IPS DF 6.9 (cell line): ENCODE data around the gene TTLL10.
"Not testable (repeated sequence)": the region's sequence is repeated elsewhere in the genome, so short reads cannot be mapped to it uniquely, and the experiment has no call there.

Experiments used
- DNase-seq: peaks from one replicate; pipeline ENCODE4 v3.0.0-alpha.2; 2013; ENCODE audit warnings: low read depth, low spot score
- H3K27ac ChIP-seq: one replicate; pipeline ENCODE4 v1.5.1; 2013; ENCODE audit warnings: low read length, control low read depth
- H3K27me3 ChIP-seq: 2 replicates; pipeline ENCODE4 v1.6.1; 2013; ENCODE audit warnings: mild to moderate bottlenecking, low read length; ENCODE audit not compliant: control insufficient read depth, insufficient read depth
- H3K36me3 ChIP-seq: 2 replicates; pipeline ENCODE4 v1.6.1; 2013; ENCODE audit warnings: low read length; ENCODE audit not compliant: control insufficient read depth, insufficient read depth
- H3K4me1 ChIP-seq: 2 replicates; pipeline ENCODE4 v1.6.1; 2013; ENCODE audit warnings: low read length; ENCODE audit not compliant: control insufficient read depth, insufficient read depth
- H3K4me3 ChIP-seq: 2 replicates; pipeline ENCODE4 v1.5.1; 2013; ENCODE audit warnings: mild to moderate bottlenecking, low read length
- H3K9me3 ChIP-seq: 2 replicates; pipeline ENCODE4 v1.6.1; 2013; ENCODE audit warnings: low read length, inconsistent platforms; ENCODE audit not compliant: control insufficient read depth, insufficient read depth
- WGBS: extraction: QIAGEN DNeasy Blood & Tissue Kit; methylation state at CpG from one replicate; pipeline ENCODE4 v1.1.7; 2013; ENCODE audit warnings: mixed read lengths, missing lambda C conversion rate; ENCODE audit not compliant: insufficient read length, insufficient coverage; 5-methylcytosine and 5-hydroxymethylcytosine counted together

Gene TTLL10

GRCh38 chr1:1191734-1192133 is 18.1 kb downstream of the TTLL10 start:
- no peaks in the 10 kb centered on the region for H3K9me3 ChIP-seq
- no peaks in the 10 kb centered on the region for H3K4me1 ChIP-seq
- no peaks in the 10 kb centered on the region for H3K36me3 ChIP-seq
- no peak overlapping the region for H3K27ac ChIP-seq
- H3K27me3 ChIP-seq = no peaks in the 10 kb centered on the region
- no peak for DNase-seq
- H3K4me3 ChIP-seq = no peak overlapping the region
- no CpG with 5 or more reads among the region's 11 CpGs for WGBS

GRCh38 chr1:1194723-1195122 is 21.0 kb downstream of the TTLL10 start:
- Histone ChIP-seq H3K27ac (no peak overlapping the region), H3K4me3 (no peak overlapping the region), H3K36me3 (no peaks in the 10 kb centered on the region), H3K27me3 (no peaks in the 10 kb centered on the region), H3K4me1 (no peaks in the 10 kb centered on the region; the same call in 1 of the 2 replicates), H3K9me3 (no peaks in the 10 kb centered on the region)
- DNase-seq = no peak
- WGBS = no CpG with 5 or more reads among the region's 3 CpGs

GRCh38 chr1:1195726-1196125 is 22.0 kb downstream of the TTLL10 start:
- H3K4me1 ChIP-seq, H3K4me3 ChIP-seq, H3K27ac ChIP-seq, DNase-seq, H3K9me3 ChIP-seq, H3K36me3 ChIP-seq, H3K27me3 ChIP-seq: not testable (repeated sequence)
- no CpG with 5 or more reads among the region's 6 CpGs for WGBS

- H3K27ac ChIP-seq = no peak overlapping the region
- no CpG with 5 or more reads among the region's 13 CpGs for WGBS
- no peak overlapping the region for H3K4me3 ChIP-seq
- H3K4me1 ChIP-seq = peaks cover 3% of the 10 kb centered on the region; the same call in 1 of the 2 replicates
- no peaks in the 10 kb centered on the region for H3K27me3 ChIP-seq
- H3K36me3 ChIP-seq = no peaks in the 10 kb centered on the region
- no peaks in the 10 kb centered on the region for H3K9me3 ChIP-seq
- no peak for DNase-seq
These were observed 22.9 kb downstream of the TTLL10 start for GRCh38 chr1:1196431-1197187.

- no peak overlapping the region for H3K27ac ChIP-seq
- no CpG with 5 or more reads among the region's 8 CpGs for WGBS
- DNase-seq = no peak
- no peaks in the 10 kb centered on the region for H3K27me3 ChIP-seq
- no peaks in the 10 kb centered on the region for H3K36me3 ChIP-seq
- peaks cover 3% of the 10 kb centered on the region; the same call in 1 of the 2 replicates for H3K4me1 ChIP-seq
- no peak overlapping the region for H3K4me3 ChIP-seq
- H3K9me3 ChIP-seq = no peaks in the 10 kb centered on the region
These were observed 23.5 kb downstream of the TTLL10 start for GRCh38 chr1:1197188-1197500.

- Histone ChIP-seq H3K27ac (no peak overlapping the region), H3K27me3 (no peaks in the 10 kb centered on the region), H3K36me3 (no peaks in the 10 kb centered on the region), H3K4me3 (no peak overlapping the region), H3K9me3 (no peaks in the 10 kb centered on the region), H3K4me1 (peaks cover 3% of the 10 kb centered on the region; the same call in 1 of the 2 replicates)
- DNase-seq = no peak
- no CpG with 5 or more reads among the region's 48 CpGs for WGBS
These were observed 24.1 kb downstream of the TTLL10 start for GRCh38 chr1:1197551-1198422.

- Histone ChIP-seq H3K9me3 (no peaks in the 10 kb centered on the region), H3K36me3 (no peaks in the 10 kb centered on the region), H3K27ac (no peak overlapping the region), H3K4me1 (peaks cover 3% of the 10 kb centered on the region; the same call in 1 of the 2 replicates), H3K4me3 (no peak overlapping the region), H3K27me3 (no peaks in the 10 kb centered on the region)
- no CpG with 5 or more reads among the region's 23 CpGs for WGBS
- no peak for DNase-seq
These were observed 24.9 kb downstream of the TTLL10 start for GRCh38 chr1:1198423-1199140.

GRCh38 chr1:1199141-1199960 is 25.7 kb downstream of the TTLL10 start:
- WGBS = no CpG with 5 or more reads among the region's 22 CpGs
- H3K27ac ChIP-seq = no peak overlapping the region
- H3K36me3 ChIP-seq = no peaks in the 10 kb centered on the region
- no peak overlapping the region for H3K4me3 ChIP-seq
- peaks cover 3% of the 10 kb centered on the region; the same call in 1 of the 2 replicates for H3K4me1 ChIP-seq
- DNase-seq = no peak
- no peaks in the 10 kb centered on the region for H3K9me3 ChIP-seq
- no peaks in the 10 kb centered on the region for H3K27me3 ChIP-seq

GRCh38 chr1:1199961-1200875 is 26.5 kb downstream of the TTLL10 start:
- Histone ChIP-seq H3K4me1 (peaks cover 3% of the 10 kb centered on the region; the same call in 1 of the 2 replicates), H3K36me3 (no peaks in the 10 kb centered on the region), H3K27me3 (no peaks in the 10 kb centered on the region), H3K9me3 (no peaks in the 10 kb centered on the region), H3K4me3 (no peak overlapping the region; the same call in 1 of the 2 replicates), H3K27ac (no peak overlapping the region)
- no peak for DNase-seq
- no CpG with 5 or more reads among the region's 31 CpGs for WGBS
